Activated CD8-positive, alpha-beta memory T cell treated with anti-CD3 and anti-CD28 coated beads for 24 hours (primary cell): ENCODE measurements around the gene LRRC4B.
"Not testable (repeated sequence)": the region's sequence is repeated elsewhere in the genome, so short reads cannot be mapped to it uniquely, and the experiment has no call there.

Source experiments
- DNase-seq: peaks from one replicate; pipeline ENCODE4 v3.0.0-alpha.2; 2020

LRRC4B gene

DNA sequence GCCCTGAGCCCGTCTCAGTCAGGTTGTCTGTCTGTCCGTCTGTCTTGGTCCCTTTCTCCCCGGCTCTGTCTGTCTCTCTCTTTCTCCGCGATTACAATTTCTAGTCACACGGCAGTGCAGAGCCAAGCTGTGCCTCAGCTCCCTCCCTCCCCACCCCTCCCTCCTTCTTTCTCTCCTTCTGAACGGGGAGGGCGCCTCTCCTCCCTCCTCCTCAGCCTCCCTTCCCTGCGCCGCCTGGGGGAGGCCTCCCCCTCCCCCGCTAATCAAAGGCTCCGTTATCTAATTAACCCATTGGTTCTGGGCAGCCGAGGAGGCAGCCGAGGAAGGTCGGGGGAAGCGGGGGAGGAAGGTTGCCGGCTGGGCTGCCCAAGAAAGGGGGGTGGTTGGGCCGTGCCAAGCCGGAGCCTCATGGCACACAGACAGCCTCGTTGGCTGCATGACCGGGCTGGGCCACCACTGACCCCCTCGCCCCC, 16.5 kb downstream of the LRRC4B start:
- no peak for DNase-seq

DNA sequence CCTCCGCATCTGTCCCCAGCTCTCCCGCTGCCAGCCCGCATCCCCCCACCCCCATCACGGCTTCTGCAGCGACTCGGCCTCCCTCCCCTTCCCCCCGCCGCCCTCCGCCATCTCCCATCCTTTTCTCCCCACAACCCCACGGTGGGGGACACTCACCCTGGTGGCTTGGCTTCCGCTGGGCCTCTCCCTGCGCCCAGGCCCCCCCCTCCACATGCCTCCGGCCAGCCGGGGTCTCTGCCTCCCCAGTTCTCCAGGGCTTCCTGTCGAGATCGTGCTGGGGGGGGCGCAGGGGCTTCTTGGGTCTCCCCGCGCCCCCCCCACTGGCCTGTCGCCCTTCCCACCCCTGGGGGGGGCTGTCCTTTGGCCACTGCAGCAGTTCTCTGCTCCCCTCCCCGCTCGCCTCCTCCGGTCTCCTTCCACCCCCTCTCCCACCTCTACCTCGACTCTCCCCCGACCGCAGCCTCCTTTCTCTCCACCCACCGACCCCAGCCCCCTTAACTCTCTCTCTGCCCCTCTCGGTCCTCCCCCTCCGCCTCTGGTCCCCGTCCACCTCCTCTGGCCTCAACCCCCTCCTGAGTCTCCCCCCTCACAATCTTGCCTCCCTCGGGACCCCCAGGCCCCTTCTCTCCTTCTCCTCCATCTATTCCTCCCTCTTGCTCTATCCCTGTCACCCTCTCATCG, 17.1 kb downstream of the LRRC4B start:
- DNase-seq, result no peak

DNA sequence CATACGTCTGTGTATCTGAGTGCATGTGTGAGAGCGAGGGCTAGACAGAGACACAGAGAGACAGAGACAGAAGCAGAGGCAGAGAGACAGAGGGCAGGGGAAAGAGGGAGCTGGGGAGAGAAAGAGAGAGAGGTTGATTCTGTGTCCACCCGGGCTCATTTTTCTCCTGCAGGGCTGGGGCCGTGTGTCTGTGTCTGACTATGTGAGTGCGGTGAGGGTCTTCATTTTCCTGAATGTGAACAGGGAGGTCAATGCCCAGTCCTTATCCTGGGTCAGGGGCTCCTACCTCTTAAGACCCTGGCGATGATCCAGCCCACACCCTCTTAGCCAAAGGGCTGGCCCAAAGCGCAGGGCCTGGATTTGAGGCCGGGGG, 17.7 kb downstream of the LRRC4B start:
- no peak for DNase-seq

DNA sequence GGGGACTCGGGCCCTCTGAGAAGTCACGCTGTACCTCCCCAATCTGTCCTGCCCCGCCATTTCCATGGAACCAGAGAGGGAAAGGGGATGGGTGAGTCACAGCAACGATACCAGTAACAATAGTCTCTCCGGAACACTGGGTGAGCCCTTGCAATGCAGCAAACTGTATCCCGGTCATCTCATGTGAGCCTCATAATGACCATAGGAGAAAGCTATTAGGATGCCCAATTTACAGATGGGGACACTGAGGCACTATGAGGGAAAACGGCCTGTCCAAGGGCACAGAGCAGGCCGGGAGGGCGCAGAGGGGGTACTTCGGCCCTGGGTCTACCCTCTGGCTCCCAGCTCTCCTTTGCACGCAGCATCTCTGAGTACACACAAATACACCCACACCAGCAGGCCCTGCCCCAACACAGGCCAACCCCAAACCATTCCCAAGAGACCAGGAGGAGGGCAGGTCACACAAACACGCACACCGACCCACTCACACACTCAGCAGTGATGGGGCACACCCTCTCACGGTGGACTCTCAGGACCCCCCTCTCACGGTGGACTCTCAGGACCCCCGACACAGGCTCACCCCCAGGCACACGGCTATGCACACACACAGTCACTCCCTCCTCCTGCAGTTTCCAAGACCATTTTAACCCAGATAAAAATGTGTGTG, 18.2 kb downstream of the LRRC4B start:
- DNase-seq, result no peak

DNA sequence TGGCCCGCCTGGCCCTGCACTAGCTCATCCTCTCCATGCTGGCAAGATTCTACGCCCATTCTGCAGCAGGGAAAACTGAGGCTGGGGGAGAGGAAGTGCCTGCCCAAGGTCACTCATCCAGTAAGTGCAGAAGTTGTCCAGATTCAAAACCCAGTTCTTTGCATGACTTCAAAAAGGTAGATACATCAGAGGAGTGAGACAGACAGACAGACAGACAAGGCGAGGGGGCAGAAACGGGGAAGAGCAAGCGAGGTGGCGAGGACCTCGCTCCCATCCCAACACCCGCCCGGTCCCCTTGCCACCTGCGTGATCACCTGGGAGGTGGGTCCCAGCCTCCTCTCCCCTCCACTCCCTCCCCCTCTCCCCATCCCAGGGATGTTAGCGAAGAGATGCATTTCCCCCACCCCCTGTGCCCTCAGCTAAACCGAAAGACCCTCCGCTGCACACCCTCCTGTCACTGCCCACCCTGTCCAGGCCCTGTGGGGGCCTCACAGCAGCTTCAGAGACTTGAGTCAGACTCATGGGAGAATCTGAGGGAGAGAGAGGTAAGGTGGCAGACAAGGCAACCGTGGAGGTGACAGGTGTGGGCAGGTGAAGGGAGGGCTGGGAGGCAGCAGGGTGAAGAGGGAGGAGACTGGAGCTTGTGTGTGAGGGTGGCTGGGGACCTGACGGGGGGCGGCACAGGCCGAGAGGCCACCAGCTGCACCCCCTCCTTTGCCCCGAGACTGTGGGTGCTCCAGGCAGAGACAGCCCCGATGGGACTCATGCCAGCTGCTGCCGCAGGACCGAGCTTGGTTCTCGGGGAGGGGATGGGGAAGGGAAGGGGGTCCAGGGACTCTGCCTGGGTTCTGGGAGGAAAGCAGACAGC, 18.9 kb downstream of the LRRC4B start:
- DNase-seq, result no peak

DNA sequence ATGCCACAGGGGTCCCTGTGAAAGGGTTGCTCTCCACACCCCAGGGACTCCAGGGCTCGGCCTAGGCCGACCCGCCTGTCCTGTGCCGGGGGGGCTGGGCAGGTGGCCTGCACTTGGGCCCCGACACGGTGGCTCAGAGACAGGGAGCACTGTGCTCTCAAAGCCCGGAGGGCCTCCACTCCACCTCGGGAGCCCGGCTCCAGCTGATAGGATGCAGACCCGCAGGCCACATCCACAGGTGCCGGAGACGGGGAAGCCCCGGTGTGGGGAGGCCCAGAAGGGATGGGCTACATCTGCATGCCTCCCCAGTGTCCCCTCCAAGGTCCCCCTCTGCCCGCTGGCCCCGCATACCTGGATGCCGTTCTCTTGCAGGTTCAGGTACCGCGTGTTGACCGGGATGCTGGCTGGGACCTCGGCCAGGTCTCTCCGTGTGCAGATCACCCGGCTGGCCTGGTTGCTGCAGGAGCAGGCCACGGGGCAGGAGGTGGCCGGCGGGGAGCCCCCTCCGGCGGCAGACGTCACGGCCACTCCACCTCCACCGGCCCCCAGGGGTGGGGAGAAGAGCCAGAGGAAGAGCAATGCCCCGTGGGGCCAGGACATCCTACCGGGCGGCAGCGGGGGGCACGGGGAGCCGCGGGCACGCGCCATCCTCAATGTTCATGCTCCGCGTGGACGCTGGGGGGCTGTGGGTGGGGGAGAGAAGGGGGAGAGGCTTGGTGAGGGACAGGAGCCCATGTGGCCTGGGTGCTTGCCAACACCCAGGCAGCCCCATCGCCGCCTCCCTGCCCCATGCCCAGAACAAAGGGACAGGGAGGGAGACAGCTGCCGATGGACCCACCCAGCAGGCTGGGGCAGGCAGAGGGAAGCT, 19.8 kb downstream of the LRRC4B start:
- no peak for DNase-seq

DNA sequence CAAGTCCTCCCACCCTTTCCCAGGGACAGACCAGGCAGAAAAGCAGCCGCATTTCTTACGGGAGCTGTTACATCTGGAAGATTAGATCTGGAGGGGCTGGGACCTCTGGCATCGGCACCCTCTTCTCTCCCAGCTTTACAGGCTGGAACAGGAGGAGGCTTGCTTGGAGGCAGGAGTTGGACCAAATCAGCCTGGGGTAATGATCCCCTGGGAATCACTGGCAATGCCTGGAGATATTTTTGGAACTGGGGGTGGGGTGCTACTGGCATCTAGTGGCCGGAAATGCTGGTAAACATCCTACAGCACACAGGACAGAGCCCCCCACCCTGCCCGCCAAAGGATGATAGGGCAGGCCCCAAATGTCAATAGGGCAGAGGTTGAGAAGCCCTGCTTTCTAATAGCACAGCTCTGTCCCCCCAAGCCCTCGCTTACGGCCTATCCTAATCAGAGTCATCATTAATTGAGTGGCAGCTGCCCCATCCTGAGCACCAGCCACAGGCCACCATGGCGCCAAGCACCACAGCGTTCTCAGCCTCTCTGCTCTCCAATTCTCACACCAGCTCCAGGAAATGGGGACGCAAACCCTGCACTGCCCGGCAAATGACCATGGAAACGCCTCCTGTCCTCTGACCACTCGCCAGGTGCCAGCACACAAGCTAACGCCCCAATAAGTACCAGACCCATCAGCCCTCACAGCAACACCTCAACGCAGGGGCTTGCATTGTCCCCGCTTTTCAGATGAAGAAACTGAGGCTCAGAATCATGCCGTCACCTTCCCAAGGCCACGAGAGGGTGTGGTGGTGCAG, 20.6 kb downstream of the LRRC4B start:
- DNase-seq, result no peak

DNA sequence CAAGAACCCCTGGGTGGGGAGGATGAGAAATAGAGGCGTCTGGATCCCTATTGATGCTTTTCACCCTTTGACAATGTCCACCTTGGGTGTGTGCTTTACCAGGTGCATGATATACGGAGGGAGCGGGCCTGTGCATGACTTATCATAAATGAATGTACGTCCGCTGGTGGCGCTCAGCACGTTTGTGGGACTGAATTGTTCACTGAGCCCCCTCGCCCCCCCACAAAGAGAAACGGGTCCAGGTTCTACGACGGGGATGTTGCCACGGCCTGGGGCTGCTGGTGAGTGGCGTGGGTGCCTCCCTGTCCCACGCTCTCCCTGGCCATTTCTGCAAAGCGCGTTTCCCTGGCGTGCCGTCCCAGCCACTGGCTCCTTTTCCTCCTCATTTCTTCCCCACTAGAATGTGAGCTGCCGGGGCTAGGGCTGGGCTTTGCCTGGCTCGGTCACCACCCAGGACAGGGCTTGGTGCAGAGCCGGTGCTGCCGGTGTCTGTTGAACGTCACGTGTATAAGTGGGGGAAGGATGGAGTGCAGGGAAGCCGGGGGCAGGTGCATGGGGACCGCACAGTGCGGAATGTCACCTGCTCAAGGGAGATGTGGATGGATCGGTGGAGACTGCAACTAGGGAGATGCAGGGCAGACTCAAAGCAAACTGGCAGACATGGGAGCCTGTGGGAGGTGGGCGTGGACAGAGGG, 21.6 kb downstream of the LRRC4B start:
- no peak for DNase-seq

DNA sequence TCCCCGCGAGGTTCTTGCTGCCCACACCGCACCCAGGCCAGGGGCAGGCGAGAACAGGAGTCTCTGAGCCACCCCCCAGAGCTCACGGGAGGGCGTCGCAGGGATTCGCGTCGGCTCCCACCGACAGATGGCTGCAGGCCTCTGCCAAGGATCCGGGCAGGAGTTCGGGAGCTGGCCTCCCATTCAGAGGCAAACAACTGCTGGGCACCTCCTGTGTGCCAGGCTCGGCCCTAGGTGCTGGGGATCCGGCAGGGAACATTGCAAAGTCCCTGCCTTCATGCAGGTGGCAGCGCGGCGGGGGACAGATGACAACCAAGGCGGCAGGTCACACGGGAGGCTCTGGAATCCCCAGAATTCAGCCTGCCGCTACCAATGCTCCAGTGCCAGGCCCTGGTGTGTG, 25.3 kb downstream of the LRRC4B start:
- DNase-seq, result no peak

DNA sequence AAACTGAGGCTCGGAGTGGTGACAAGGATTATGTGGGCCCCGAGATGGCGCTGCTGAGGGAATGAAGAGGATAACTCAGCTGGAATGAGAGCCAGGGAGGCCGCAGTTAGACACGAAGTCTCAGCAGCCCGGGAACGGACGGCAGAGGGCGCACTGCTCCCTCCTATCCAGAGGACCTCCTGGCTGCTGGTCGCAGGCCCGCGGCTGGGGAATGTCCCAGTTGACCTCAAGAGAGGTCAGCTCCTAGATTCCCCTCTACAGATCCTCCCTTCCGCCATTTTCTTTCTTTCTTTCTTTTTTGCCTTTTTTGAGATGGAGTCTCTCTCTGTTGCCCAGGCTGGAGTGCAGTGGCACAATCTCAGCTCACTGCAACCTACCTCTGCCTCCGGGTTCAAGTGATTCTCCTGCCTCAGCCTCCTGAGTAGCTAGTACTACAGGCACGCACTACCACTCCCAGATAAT, 30.4 kb downstream of the LRRC4B start:
- DNase-seq, result peak; percentile 83

DNA sequence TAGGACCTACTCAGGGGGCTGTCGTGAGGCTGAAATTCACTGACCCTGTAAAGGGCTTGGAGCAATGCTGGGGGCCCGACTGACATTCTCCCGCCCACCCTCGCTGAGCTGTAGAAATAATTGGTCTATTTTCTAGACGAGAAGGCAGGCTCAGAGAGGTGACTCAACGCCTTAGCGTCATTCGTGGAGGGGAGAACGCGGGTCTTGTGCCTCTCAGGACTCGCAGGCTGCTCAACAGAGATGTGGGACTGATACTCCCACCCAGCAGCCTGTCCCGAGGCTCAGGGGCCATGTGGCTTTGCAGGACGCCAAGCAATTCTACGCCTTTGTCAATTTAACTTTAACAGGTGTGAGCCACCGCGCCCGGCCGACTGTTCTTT, 30.9 kb downstream of the LRRC4B start:
- DNase-seq, result no peak

DNA sequence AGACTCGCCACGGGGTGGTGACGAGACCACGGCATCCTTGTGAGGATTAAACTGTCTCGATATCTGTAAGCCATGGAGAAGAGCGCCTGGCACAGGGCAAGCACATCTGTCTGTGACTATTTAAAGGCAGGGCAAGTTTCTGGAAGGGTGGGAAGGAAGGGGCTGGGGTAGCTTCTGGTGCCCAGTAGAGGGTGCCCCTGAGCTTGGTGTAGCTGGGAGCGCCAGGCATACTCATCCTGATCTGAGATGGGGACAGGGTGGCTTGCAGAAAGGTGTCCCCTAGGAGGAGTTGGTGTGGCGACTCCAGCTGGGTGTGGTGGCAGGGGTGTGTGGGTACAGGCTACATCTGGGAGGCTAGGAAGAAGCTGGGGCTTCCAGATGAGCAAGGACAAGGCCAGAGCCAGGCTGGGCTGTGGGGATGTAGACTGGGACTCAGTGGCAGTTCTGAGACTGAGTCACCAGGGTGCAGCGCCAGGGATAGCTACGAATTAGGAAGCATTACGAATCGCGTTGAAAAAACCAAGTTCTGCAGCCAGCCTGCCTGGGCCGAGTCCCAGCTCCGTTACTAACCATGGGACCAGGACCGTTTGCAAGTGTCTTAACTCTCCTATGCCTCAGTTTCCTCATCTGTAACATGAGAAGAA, 31.5 kb downstream of the LRRC4B start:
- DNase-seq, result no peak

DNA sequence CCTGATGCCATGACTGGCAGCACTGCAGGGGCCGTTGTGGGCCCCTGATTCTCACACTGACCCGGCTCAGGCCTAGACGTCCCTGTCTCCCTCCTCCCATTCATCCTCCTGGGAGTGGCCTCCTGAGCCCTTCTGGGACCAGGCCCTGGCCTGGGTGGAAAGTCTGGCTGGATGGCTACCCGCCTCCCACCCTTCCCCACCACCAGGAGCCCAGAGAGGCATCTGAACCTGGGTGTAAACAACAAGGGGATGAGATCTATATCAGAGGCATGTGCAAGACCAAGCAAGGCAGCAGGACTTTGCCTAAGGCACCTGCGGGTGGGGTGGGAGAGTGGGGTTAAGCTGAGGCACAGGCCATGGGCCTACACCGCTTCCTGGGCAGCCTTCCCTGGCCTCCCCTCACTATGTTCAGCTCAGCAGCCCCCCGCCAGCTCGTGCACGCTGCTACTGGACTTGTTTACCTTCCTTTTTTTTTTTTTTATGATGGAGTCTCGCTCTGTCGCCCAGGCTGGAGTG, 32.5 kb downstream of the LRRC4B start:
- DNase-seq, result no peak

DNA sequence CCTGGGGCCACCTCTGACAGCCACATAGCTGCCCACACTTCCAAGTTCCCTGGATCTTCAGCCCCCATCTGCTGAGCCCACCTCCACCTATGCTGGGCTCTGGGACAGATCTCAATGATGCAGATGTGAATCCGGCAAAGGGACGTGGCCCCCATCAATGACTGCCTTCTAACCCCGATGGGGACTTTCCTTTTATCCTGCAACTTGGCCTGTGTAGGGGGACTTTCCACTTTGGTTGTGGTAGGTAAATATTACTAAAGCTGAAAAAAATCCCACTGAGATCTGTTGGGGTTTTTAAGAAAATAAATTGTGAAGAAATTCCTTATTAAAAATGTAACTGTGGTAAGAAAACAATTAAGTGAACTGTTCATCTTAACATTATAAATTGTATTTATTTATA, 33.8 kb downstream of the LRRC4B start:
- no peak for DNase-seq

DNA sequence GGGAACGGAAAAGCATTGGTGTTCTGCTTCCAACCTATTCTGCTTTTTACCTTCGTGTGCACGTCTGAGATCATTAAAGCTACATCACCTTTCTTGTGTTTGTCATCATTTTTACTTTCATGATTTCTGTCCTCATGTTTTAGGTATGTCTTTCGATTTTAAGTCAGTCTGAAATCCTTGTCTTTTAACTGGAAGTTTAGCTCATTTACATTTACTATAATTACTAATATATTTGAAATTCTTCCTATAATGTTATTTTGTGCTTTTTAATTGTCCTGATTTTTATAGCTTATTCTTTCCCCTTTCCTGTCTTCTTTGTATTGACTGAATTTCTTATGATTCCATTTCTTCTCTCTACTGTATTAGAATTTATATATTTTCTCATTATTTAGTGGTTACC, 35.3 kb downstream of the LRRC4B start:
- DNase-seq, result no peak

DNA sequence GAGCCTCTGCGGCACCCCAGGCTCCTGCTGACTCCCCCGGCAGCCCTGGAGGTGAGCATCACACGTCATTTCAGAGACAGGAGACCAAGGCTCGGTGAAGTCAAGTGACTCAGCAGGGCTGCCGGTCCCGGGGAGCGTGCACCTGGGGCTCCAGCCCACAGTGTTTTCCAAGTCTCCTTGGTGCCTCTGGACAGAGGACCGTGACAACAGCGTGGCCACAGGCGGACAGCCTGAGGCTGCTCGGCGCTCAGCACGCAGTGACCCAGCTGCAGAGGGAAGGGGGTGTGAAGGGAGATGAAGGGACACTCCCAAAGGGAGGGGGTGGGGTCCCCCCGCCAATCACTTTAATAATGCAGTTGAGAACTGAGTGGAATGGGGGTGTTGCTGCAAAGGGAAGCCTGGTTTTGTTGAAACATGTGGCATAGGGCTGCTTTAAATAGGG, 37.0 kb downstream of the LRRC4B start:
- DNase-seq, result no peak

DNA sequence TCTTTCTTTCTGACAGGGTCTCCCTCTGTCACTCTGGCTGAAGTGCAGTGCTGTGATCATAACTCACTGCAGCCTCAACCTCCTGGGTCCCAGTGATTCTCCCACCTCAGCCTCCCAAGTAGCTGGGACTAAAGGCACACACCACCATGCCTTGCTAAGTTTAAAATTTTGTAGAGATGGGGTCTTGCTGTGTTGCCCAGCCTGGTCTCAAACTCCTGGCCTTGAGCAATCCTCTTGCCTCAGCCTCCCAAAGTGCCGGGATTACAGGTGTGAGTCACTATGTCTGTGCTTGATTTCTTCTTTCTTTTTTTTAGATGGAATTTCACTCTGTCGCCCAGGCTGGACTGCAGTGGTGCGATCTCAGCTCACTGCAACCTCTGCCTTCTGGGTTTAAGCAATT, 40.2 kb downstream of the LRRC4B start:
- DNase-seq, result not testable (repeated sequence)

DNA sequence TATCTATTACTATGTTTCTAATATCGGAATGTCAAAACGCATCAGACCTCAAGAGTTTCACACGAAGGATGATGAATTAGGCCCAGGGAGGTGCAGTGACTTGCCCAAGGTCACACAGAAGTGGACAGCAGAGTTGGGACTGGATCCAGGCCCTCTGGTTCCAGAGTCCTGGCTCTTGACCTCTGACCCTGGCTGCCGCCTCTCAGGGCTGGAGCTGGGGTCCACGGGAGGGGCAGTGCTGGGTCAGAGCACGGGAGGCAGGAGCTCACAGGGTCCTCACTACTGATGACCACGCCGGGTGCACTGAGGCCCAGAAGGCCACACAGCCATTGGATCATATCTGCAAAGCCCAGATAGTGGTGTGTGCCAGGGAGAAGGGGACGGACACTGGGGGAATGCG, 45.4 kb downstream of the LRRC4B start:
- DNase-seq, result no peak

DNA sequence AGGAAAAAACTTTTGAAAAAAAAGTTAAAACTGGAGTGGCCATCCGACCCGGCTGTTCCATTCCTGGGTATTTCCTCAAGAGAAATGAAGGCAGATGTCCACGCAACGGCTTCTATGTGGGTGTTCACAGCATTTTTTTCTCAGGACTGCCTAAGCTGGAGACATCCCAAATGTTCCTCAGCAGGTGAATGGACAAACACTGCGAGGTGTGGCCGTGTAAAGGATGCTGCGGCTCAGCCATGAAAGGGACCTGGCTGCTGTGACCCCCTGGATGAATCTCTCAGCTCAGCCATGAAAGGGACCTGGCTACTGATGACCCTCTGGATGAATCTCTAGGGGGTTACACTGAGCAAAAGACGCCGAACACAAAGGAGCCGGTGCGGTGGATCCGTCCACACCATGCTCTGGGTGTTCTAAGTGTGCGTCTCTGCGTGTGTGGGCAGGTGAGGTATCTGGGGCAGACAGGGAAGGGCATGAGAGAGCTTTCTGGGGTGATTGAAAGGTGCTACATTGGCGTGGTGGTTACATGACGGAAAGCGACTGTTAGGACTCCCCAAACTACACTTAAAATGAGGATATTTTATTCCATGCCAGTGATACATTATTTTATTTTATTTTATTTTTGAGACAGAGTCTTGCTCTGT, 47.3 kb downstream of the LRRC4B start:
- no peak for DNase-seq

DNA sequence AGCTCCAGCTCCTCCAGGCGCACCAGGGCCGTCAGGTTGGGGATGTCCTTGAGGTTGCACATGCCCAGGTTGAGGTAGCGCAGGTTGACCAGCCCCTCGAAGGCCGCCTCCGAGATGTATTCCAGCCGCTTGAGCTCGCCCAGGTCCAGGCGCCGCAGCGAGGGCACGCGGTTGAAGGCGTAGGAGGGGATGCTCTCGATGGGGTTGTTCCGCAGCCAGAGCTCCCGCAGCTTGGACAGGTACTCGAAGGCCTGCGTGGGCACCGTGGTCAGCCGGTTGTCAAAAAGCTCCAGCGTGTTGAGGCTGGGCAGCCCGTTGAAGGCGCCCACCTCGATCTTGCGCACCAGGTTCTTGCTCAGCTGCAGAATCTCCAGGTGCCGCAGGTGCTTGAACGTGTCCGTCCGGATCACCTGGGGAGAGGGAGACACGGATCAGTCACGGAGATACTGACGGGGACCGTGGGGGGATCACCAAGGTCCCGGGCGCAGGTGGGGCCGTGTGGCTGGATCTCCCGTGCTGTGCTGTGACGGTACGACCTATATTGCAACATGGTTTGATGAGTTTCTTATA, 49.1 kb downstream of the LRRC4B start:
- DNase-seq, result no peak
